H1 (cell line): ENCODE results near the gene MAPK8IP1. TPM values are rescaled to one million over a fixed set of nuclear protein-coding genes. Genes with fewer than 3 reads are reported as not detected.

Experiments
- BRCA1 ChIP-seq: IDR thresholded peaks from 2 replicates; pipeline ENCODE4 v1.6.1; 2012; ENCODE audit warnings: low read depth, low read length, improper control_type of control experiment
- polyA plus RNA-seq, 7 experiments: library from polyadenylated mRNA; depleted of rRNA in 3 of 7; stranded (reverse) in 5 of 7; unstranded in 2 of 7; fragments of >200 nt in 5 of 7; fragments of 200-250 nt in 2 of 7; gene quantifications; 1 replicate in 5 of 7; 2 replicates in 1 of 7; 4 replicates in 1 of 7; pipeline versions ENCODE4 v1.2.1 to v1.2.3, GENCODE V29; 2011 to 2013; ENCODE audit warnings: missing spikeins in 2 of 7, mixed read lengths in 2 of 7
- total RNA-seq: library from RNA; stranded (reverse); fragmentation: NEBNext Ultra II Directional; extraction: Animal tissue kit (Norgen Biotek cat#: 25700); gene quantifications from 2 replicates; pipeline ENCODE4 v1.2.1, GENCODE V29; 2021
- TF ChIP-seq, protein P1 (sequence below): fragments of 300-600 bp; sonication (generic); IDR thresholded peaks from 2 replicates; pipeline ENCODE4 v1.7.1; 2012; ENCODE audit warnings: low read length, moderate library complexity, mild to moderate bottlenecking, inconsistent platforms; ENCODE audit not compliant: insufficient replicate concordance

Gene MAPK8IP1
- total and polyA plus RNA-seq, 2 of the 8 experiments (the other 6 are each of a cell fraction or from before 2014, with no cell fraction given) = 32.4 to 40.1 TPM

DNA sequence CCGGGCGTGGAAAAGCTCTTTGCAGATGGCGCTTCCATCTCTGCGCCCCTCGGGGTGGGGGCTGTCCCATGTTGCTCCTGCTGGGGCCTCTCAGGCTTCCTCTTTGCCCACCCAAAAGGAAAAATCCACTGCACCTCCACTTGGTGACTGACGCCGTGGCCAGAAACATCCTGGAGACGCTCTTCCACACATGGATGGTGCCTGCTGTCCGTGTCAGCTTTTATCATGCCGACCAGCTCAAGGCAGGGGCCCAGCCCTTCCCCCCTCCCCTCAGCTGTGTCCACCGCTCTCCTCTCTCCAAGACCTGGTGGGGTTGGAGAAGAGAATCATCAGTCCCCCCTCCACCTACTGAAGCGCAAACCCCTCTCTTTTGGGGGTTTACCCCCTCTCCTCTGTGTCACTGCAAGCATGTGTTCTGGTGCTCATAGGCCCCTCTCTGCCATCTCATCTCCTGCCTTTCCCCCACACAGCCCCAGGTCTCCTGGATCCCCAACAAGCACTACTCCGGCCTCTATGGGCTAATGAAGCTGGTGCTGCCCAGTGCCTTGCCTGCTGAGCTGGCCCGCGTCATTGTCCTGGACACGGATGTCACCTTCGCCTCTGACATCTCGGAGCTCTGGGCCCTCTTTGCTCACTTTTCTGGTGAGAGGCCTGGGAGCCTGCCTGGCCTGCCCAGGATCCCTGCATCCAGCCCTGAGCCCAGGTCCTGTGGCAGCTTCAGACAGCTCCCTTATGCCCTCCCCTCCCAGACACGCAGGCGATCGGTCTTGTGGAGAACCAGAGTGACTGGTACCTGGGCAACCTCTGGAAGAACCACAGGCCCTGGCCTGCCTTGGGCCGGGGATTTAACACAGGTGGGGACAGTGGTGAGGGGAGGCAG is 38.8 kb downstream of the MAPK8IP1 start (continued):
- TF ChIP-seq BRCA1 = no peak
- TF ChIP-seq, protein P1, sequence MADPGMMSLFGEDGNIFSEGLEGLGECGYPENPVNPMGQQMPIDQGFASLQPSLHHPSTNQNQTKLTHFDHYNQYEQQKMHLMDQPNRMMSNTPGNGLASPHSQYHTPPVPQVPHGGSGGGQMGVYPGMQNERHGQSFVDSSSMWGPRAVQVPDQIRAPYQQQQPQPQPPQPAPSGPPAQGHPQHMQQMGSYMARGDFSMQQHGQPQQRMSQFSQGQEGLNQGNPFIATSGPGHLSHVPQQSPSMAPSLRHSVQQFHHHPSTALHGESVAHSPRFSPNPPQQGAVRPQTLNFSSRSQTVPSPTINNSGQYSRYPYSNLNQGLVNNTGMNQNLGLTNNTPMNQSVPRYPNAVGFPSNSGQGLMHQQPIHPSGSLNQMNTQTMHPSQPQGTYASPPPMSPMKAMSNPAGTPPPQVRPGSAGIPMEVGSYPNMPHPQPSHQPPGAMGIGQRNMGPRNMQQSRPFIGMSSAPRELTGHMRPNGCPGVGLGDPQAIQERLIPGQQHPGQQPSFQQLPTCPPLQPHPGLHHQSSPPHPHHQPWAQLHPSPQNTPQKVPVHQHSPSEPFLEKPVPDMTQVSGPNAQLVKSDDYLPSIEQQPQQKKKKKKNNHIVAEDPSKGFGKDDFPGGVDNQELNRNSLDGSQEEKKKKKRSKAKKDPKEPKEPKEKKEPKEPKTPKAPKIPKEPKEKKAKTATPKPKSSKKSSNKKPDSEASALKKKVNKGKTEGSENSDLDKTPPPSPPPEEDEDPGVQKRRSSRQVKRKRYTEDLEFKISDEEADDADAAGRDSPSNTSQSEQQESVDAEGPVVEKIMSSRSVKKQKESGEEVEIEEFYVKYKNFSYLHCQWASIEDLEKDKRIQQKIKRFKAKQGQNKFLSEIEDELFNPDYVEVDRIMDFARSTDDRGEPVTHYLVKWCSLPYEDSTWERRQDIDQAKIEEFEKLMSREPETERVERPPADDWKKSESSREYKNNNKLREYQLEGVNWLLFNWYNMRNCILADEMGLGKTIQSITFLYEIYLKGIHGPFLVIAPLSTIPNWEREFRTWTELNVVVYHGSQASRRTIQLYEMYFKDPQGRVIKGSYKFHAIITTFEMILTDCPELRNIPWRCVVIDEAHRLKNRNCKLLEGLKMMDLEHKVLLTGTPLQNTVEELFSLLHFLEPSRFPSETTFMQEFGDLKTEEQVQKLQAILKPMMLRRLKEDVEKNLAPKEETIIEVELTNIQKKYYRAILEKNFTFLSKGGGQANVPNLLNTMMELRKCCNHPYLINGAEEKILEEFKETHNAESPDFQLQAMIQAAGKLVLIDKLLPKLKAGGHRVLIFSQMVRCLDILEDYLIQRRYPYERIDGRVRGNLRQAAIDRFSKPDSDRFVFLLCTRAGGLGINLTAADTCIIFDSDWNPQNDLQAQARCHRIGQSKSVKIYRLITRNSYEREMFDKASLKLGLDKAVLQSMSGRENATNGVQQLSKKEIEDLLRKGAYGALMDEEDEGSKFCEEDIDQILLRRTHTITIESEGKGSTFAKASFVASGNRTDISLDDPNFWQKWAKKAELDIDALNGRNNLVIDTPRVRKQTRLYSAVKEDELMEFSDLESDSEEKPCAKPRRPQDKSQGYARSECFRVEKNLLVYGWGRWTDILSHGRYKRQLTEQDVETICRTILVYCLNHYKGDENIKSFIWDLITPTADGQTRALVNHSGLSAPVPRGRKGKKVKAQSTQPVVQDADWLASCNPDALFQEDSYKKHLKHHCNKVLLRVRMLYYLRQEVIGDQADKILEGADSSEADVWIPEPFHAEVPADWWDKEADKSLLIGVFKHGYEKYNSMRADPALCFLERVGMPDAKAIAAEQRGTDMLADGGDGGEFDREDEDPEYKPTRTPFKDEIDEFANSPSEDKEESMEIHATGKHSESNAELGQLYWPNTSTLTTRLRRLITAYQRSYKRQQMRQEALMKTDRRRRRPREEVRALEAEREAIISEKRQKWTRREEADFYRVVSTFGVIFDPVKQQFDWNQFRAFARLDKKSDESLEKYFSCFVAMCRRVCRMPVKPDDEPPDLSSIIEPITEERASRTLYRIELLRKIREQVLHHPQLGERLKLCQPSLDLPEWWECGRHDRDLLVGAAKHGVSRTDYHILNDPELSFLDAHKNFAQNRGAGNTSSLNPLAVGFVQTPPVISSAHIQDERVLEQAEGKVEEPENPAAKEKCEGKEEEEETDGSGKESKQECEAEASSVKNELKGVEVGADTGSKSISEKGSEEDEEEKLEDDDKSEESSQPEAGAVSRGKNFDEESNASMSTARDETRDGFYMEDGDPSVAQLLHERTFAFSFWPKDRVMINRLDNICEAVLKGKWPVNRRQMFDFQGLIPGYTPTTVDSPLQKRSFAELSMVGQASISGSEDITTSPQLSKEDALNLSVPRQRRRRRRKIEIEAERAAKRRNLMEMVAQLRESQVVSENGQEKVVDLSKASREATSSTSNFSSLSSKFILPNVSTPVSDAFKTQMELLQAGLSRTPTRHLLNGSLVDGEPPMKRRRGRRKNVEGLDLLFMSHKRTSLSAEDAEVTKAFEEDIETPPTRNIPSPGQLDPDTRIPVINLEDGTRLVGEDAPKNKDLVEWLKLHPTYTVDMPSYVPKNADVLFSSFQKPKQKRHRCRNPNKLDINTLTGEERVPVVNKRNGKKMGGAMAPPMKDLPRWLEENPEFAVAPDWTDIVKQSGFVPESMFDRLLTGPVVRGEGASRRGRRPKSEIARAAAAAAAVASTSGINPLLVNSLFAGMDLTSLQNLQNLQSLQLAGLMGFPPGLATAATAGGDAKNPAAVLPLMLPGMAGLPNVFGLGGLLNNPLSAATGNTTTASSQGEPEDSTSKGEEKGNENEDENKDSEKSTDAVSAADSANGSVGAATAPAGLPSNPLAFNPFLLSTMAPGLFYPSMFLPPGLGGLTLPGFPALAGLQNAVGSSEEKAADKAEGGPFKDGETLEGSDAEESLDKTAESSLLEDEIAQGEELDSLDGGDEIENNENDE = no peak
